H1 (cell line): ENCODE data around the gene IQCM. TPM values are rescaled to one million over a fixed set of nuclear protein-coding genes. Genes with fewer than 3 reads are reported as not detected.

Source experiments
- CTCF ChIA-PET: fragments of 300-600 bp; sonication (Branson Sonifier 250); formaldehyde crosslinking; loops from one replicate; lab custom pipeline; 2021; ENCODE audit not compliant: partially characterized antibody; lab: Charles Lee
- POLR2A ChIA-PET: fragments of 300-600 bp; sonication (Branson Sonifier 250); formaldehyde crosslinking; loops from one replicate; lab custom pipeline; 2021; ENCODE audit warnings: inconsistent platforms; ENCODE audit not compliant: partially characterized antibody; lab: Charles Lee
- DNase-seq, 2 experiments: peaks; one replicate each; pipeline versions ENCODE4 v3.0.0 to v3.0.0-alpha.2; 2010 to 2022; ENCODE audit warnings: low spot score in 2 of 2, low read depth in 1 of 2, mixed read lengths in 1 of 2
- FAIRE-seq: peaks from 2 replicates; lab custom pipeline; 2011; peaks lifted over from hg19 to GRCh38; lab: Jason Lieb, UNC
- H2AFZ ChIP-seq: 2 replicates; pipeline ENCODE4 v1.8.1; 2012; ENCODE audit warnings: low read length, inconsistent platforms
- H2AK5ac ChIP-seq: 2 replicates; pipeline ENCODE4 v1.6.1; 2013; ENCODE audit warnings: low read depth, low read length
- H2BK120ac ChIP-seq: replicated peaks from 2 replicates; pipeline ENCODE3; 2013; ENCODE audit warnings: low read depth, low read length, inconsistent platforms
- H2BK12ac ChIP-seq: 2 replicates; pipeline ENCODE4 v1.6.1; 2013; ENCODE audit warnings: low read depth, low read length
- H2BK15ac ChIP-seq: 2 replicates; pipeline ENCODE4 v1.6.1; 2013; ENCODE audit warnings: low read length
- H2BK20ac ChIP-seq: 2 replicates; pipeline ENCODE4 v1.6.1; 2013; ENCODE audit warnings: low read length
- H2BK5ac ChIP-seq: 2 replicates; pipeline ENCODE4 v1.6.1; 2013; ENCODE audit warnings: low read depth, low read length
- H3K14ac ChIP-seq: 2 replicates; pipeline ENCODE4 v1.6.1; 2013; ENCODE audit warnings: inconsistent platforms; ENCODE audit not compliant: insufficient read length
- H3K18ac ChIP-seq: 2 replicates; pipeline ENCODE4 v1.6.1; 2013; ENCODE audit warnings: low read length; ENCODE audit errors: extremely low read depth
- H3K23ac ChIP-seq: 2 replicates; pipeline ENCODE4 v1.6.1; 2013; ENCODE audit warnings: inconsistent platforms; ENCODE audit not compliant: insufficient read length
- H3K23me2 ChIP-seq: 2 replicates; pipeline ENCODE4 v1.6.1; 2013; ENCODE audit warnings: low read depth, low read length
- H3K27ac ChIP-seq: 2 replicates; pipeline ENCODE4 v1.6.1; 2011; ENCODE audit warnings: low read depth, low read length, inconsistent platforms
- H3K27me3 ChIP-seq, 4 experiments: replicated peaks in 1 of 4; 1 replicate in 1 of 4; 2 replicates in 3 of 4; pipeline versions ENCODE4 v1.6.1 to v1.8.1; 2011 to 2013; ENCODE audit warnings: low read length in 3 of 4, mild to moderate bottlenecking in 3 of 4, inconsistent platforms in 2 of 4, mixed read lengths in 2 of 4, moderate library complexity in 1 of 4; ENCODE audit not compliant: control insufficient read depth in 3 of 4, insufficient read depth in 3 of 4; ENCODE audit errors: extremely low read depth in 1 of 4
- H3K36me3 ChIP-seq, 4 experiments: 2 replicates each; pipeline versions ENCODE4 v1.6.1 to v1.8.1; 2011 to 2013; ENCODE audit warnings: mild to moderate bottlenecking in 4 of 4, low read length in 3 of 4, moderate library complexity in 2 of 4, control low read depth in 1 of 4, inconsistent platforms in 1 of 4; ENCODE audit not compliant: insufficient read depth in 4 of 4, control insufficient read depth in 2 of 4
- H3K4ac ChIP-seq: replicated peaks from 2 replicates; pipeline ENCODE3; 2013; ENCODE audit warnings: low read length, low read depth, mixed read lengths, inconsistent platforms; ENCODE audit not compliant: insufficient read length
- H3K4me1 ChIP-seq, 4 experiments: replicated peaks in 1 of 4; 1 replicate in 1 of 4; 2 replicates in 3 of 4; pipeline versions ENCODE4 v1.6.1 to v1.8.1; 2011 to 2013; ENCODE audit warnings: low read length in 3 of 4, inconsistent platforms in 2 of 4, mixed read lengths in 1 of 4; ENCODE audit not compliant: insufficient read depth in 4 of 4, control insufficient read depth in 3 of 4
- H3K4me2 ChIP-seq, 2 experiments: 2 replicates each; pipeline versions ENCODE4 v1.6.1 to v1.8.1; 2011 to 2013; ENCODE audit warnings: low read depth in 2 of 2, low read length in 2 of 2, control low read depth in 1 of 2, inconsistent platforms in 1 of 2, mild to moderate bottlenecking in 1 of 2; ENCODE audit not compliant: insufficient read depth in 1 of 2
- H3K4me3 ChIP-seq, 4 experiments: fragments of 200-600, 300-600 bp in 1 of 4; sonication (generic), shearing (Covaris generic), sonication (Bioruptor Twin) in 1 of 4; 2 replicates each; pipeline versions ENCODE4 v1.5.1 to v1.8.1; 2011 to 2016; ENCODE audit warnings: low read length in 4 of 4, low read depth in 3 of 4, control low read depth in 2 of 4, inconsistent platforms in 2 of 4, mild to moderate bottlenecking in 2 of 4, mixed read lengths in 1 of 4, moderate library complexity in 1 of 4; ENCODE audit not compliant: insufficient read depth in 2 of 4; ENCODE audit errors: extremely low read depth in 1 of 4
- H3K56ac ChIP-seq: replicated peaks from 2 replicates; pipeline ENCODE3; 2013; ENCODE audit warnings: low read depth, mild to moderate bottlenecking, mixed read lengths, low read length, inconsistent platforms; ENCODE audit not compliant: insufficient read length
- H3K79me1 ChIP-seq: 2 replicates; pipeline ENCODE4 v1.6.1; 2013; ENCODE audit warnings: low read depth, low read length, control low read depth
- H3K79me2 ChIP-seq, 2 experiments: 2 replicates each; pipeline versions ENCODE4 v1.6.1 to v1.8.1; 2012 to 2013; ENCODE audit warnings: low read length in 2 of 2, mild to moderate bottlenecking in 2 of 2, inconsistent platforms in 1 of 2; ENCODE audit not compliant: insufficient read depth in 2 of 2, control insufficient read depth in 1 of 2
- H3K9ac ChIP-seq, 4 experiments: replicated peaks in 1 of 4; 1 replicate in 1 of 4; 2 replicates in 3 of 4; pipeline versions ENCODE4 v1.6.1 to v1.8.1; 2011 to 2013; ENCODE audit warnings: low read depth in 3 of 4, low read length in 3 of 4, control low read depth in 2 of 4, mild to moderate bottlenecking in 2 of 4, moderate library complexity in 2 of 4, inconsistent platforms in 1 of 4; ENCODE audit errors: extremely low read depth in 1 of 4
- H3K9me3 ChIP-seq, 2 experiments: 2 replicates each; pipeline versions ENCODE4 v1.6.1 to v1.8.1; 2012 to 2013; ENCODE audit warnings: mild to moderate bottlenecking in 2 of 2, moderate library complexity in 2 of 2, control low read depth in 1 of 2, inconsistent platforms in 1 of 2, low read depth in 1 of 2, low read length in 1 of 2, mixed read lengths in 1 of 2; ENCODE audit not compliant: insufficient read depth in 2 of 2
- H4K20me1 ChIP-seq, 2 experiments: replicated peaks in 1 of 2; 2 replicates each; pipeline versions ENCODE3 to v1.8.1; 2011 to 2013; ENCODE audit warnings: inconsistent platforms in 2 of 2, low read length in 2 of 2, mild to moderate bottlenecking in 1 of 2; ENCODE audit not compliant: insufficient read depth in 2 of 2, control insufficient read depth in 1 of 2
- H4K5ac ChIP-seq: 2 replicates; pipeline ENCODE4 v1.6.1; 2013; ENCODE audit warnings: low read length, low read depth, mixed read lengths, inconsistent platforms; ENCODE audit not compliant: insufficient read length
- H4K8ac ChIP-seq: 2 replicates; pipeline ENCODE4 v1.8.0; 2013; ENCODE audit warnings: mild to moderate bottlenecking, moderate library complexity, low read length, inconsistent platforms; ENCODE audit not compliant: insufficient read depth; ENCODE audit errors: extremely low read depth
- H4K91ac ChIP-seq: replicated peaks from 2 replicates; pipeline ENCODE3; 2013; ENCODE audit warnings: low read length, mixed read lengths, inconsistent platforms; ENCODE audit not compliant: insufficient read length
- polyA plus RNA-seq, 7 experiments: library from polyadenylated mRNA; depleted of rRNA in 3 of 7; stranded (reverse) in 5 of 7; unstranded in 2 of 7; fragments of >200 nt in 5 of 7; fragments of 200-250 nt in 2 of 7; gene quantifications; 1 replicate in 5 of 7; 2 replicates in 1 of 7; 4 replicates in 1 of 7; pipeline versions ENCODE4 v1.2.1 to v1.2.3, GENCODE V29; 2011 to 2013; ENCODE audit warnings: missing spikeins in 2 of 7, mixed read lengths in 2 of 7
- total RNA-seq: library from RNA; stranded (reverse); fragmentation: NEBNext Ultra II Directional; extraction: Animal tissue kit (Norgen Biotek cat#: 25700); gene quantifications from 2 replicates; pipeline ENCODE4 v1.2.1, GENCODE V29; 2021

IQCM gene
- total and polyA plus RNA-seq, 2 of the 8 experiments (the other 6 are each of a cell fraction or from before 2014, with no cell fraction given), result not detected

GRCh38 chr4:149831656-149832208 is 16.1 kb upstream of the IQCM start:
- no peak overlapping the region for H2BK12ac ChIP-seq
- no peaks in the 10 kb centered on the region for H3K79me1 ChIP-seq
- no peak overlapping the region for H2AK5ac ChIP-seq
- no peak overlapping the region for H4K8ac ChIP-seq
- no peak overlapping the region for H3K14ac ChIP-seq
- H3K18ac ChIP-seq, result no peak overlapping the region
- no peak for FAIRE-seq
- H3K79me2 ChIP-seq, result no peaks in the 10 kb centered on the region
- H4K20me1 ChIP-seq, result no peaks in the 10 kb centered on the region
- H4K5ac ChIP-seq, result no peak overlapping the region
- no peak overlapping the region for H2BK5ac ChIP-seq
- H3K9ac ChIP-seq, result no peak overlapping the region
- ChIA-PET CTCF (interaction anchor here (0.8 to 1.1 kb wide), 2 partner anchors 47 to 66 kb away, joined by 3 read pairs; no protein-coding TSS in a partner anchor), POLR2A (no interaction called here)
- no peak overlapping the region for H2BK20ac ChIP-seq
- H3K4me1 ChIP-seq, result 0 out of 7 replicates have a peak, but pooled peaks cover 0 to 2% (median 0%) of the 10 kb centered on the region in 4 experiments
- no peak overlapping the region for H2BK15ac ChIP-seq
- H3K36me3 ChIP-seq, result no peaks in the 10 kb centered on the region
- no peak overlapping the region for H3K23ac ChIP-seq
- no peaks in the 10 kb centered on the region for H3K23me2 ChIP-seq
- H3K4me2 ChIP-seq, result no peak overlapping the region
- no peak overlapping the region for H2BK120ac ChIP-seq
- no peak overlapping the region for H3K56ac ChIP-seq
- H4K91ac ChIP-seq, result no peak overlapping the region
- H3K27me3 ChIP-seq, result no peaks in the 10 kb centered on the region
- no peak for DNase-seq
- no peak overlapping the region for H3K4me3 ChIP-seq
- no peak overlapping the region for H3K4ac ChIP-seq
- H3K9me3 ChIP-seq, result no peaks in the 10 kb centered on the region; a peak in 1 of 4 replicates
- H2AFZ ChIP-seq, result no peak overlapping the region
- H3K27ac ChIP-seq, result no peak overlapping the region
